Effector memory CD8-positive, alpha-beta T cell (primary cell): Measurements from ENCODE around the gene NFIL3.

Experiments used
- ATAC-seq: fragments of 150-1000 bp; cut with Tn5 transposase; replicated peaks from 2 replicates; pipeline ENCODE4 v1.10.0; 2021; ENCODE audit warnings: mild to moderate bottlenecking, moderate library complexity
- DNase-seq, 3 experiments: peaks; one replicate each; pipeline ENCODE4 v3.0.0; 2021
- H3K27ac Mint-ChIP-seq, 2 donors: one replicate each; pipeline ENCODE4 v1.8.0; 2022; ENCODE audit warnings: mild to moderate bottlenecking in 2 of 2, mixed read lengths in 2 of 2, moderate library complexity in 2 of 2
- H3K27me3 Mint-ChIP-seq, 2 donors: one replicate each; pipeline ENCODE4 v1.8.0; 2022; ENCODE audit warnings: mixed read lengths in 2 of 2
- H3K36me3 Mint-ChIP-seq: one replicate; pipeline ENCODE4 v1.8.0; 2022; ENCODE audit warnings: mild to moderate bottlenecking, moderate library complexity, mixed read lengths; ENCODE audit not compliant: insufficient read depth
- H3K4me1 Mint-ChIP-seq, 2 donors: one replicate each; pipeline ENCODE4 v1.8.0; 2022; ENCODE audit warnings: low read depth in 2 of 2, mixed read lengths in 2 of 2
- H3K4me3 Mint-ChIP-seq, 2 donors: one replicate each; pipeline ENCODE4 v1.8.0; 2022; ENCODE audit warnings: mild to moderate bottlenecking in 2 of 2, mixed read lengths in 2 of 2, moderate library complexity in 2 of 2
- H3K9me3 Mint-ChIP-seq, 2 donors: one replicate each; pipeline ENCODE4 v1.8.0; 2022; ENCODE audit warnings: mixed read lengths in 2 of 2

The NFIL3 gene

DNA sequence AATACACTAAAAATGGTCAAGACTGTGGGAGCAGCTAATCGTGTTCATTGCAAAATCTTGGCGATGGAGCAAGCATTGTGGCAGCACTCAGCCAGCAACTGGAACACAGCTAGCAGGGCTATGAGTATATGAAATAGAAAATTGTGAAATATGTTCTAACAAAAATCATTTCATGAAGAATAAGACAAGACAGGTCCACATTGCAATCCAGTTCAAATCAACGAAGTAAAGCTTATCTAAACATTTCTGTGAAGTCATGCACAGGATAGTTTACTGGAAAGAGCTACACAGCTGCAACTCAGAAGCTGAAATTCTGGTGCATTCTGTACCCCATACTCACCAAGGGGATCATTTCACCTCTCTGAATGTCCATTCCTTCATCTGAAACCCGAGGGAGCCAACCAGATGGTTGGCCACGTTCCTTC, 5.3 kb upstream of the NFIL3 start:
- no peaks in the 10 kb centered on the region for H3K27me3 Mint-ChIP-seq
- H3K4me1 Mint-ChIP-seq, result peaks cover 17 to 20% of the 10 kb centered on the region in 2 donors
- no peaks in the 10 kb centered on the region for H3K9me3 Mint-ChIP-seq
- DNase-seq (no peak), ATAC-seq (no peak)
- no peak overlapping the region for H3K4me3 Mint-ChIP-seq
- H3K27ac Mint-ChIP-seq, result no peak overlapping the region
- H3K36me3 Mint-ChIP-seq, result peaks cover 9% of the 10 kb centered on the region

DNA sequence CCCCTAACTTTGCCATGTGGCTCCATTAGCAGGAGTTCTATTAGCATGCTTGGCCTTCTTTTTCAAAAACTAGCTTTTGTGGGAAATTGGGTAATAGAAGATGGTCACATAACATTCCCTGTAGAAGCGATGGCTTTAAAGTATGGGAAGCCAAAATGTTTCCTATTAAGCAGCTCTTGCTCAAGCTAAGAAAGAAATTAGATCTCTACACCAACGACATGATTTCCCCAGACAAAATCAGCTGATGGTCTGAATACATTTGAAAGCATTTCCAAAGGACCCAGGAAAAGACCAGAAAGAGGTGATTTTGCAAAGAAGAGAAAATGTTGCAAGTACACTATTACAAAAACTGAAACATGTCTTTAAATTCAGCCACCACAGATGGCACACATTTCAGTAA, 4.8 kb upstream of the NFIL3 start:
- DNase-seq (no peak), ATAC-seq (no peak)
- Mint-ChIP-seq H3K4me1 (peaks cover 17 to 20% of the 10 kb centered on the region in 2 donors), H3K27me3 (no peaks in the 10 kb centered on the region), H3K36me3 (peaks cover 9% of the 10 kb centered on the region), H3K9me3 (no peaks in the 10 kb centered on the region), H3K27ac (no peak overlapping the region), H3K4me3 (no peak overlapping the region)

DNA sequence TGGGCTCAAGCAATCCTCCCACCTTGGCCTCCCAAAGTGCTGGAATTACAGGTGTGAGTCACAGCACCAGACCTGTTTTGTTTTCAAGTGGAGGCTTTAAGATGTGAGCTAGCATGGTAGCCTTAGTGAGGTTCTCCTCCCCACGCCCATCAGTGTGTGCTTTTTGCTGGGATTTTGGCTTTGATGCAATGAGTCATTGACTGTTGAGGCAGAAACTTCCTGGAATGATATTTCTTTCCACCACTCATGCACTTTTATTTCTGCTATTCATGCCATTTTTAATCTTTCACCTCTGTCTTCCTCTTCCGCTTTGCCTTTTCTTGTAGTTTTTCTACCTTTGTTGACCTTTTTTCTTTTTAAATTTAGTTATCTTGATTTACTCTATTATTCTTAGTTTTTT, 4.2 kb upstream of the NFIL3 start:
- Mint-ChIP-seq H3K4me1 (peaks cover 21 to 24% of the 10 kb centered on the region in 2 donors), H3K27me3 (no peaks in the 10 kb centered on the region), H3K4me3 (no peak overlapping the region), H3K27ac (no peak overlapping the region), H3K9me3 (no peaks in the 10 kb centered on the region), H3K36me3 (peaks cover 14% of the 10 kb centered on the region)
- ATAC-seq (no peak), DNase-seq (no peak)

DNA sequence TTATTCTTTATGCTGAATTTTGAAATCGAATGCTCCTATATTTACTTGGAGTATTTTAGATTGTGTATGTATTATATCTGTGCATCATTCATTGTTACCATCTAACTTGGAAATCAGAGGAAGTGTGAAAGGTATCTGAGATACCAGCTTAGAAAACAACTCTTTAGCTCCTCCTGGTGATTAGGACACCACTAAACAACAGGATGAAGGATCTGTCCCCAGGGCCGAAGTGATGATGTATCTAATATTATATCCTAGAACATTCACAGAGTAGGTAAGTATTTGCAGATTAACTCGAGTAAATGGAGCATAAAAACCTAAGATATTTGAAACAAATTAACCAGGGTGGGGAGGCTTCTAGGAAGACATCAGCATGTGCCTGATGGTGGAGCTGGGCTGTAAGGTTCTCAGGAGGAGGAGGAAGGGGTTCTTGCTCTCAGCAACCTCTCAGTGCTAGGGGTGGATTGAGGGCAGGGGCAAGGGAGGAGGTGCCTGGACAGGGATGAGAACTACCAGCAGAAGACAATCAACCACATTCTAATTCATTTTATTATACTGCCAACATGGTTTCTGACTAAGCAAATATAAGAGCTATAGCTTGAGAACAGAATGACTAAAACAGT, 2.6 kb upstream of the NFIL3 start:
- peak overlapping the region in 1 of 2 donors; percentile 96 for H3K27ac Mint-ChIP-seq
- ATAC-seq (no peak), DNase-seq (no peak)
- H3K4me1 Mint-ChIP-seq, result peaks cover 35 to 38% of the 10 kb centered on the region in 2 donors
- peaks cover 6 to 9% of the 10 kb centered on the region in 2 donors for H3K27me3 Mint-ChIP-seq
- peaks cover 16% of the 10 kb centered on the region for H3K36me3 Mint-ChIP-seq
- H3K9me3 Mint-ChIP-seq, result no peaks in the 10 kb centered on the region
- H3K4me3 Mint-ChIP-seq, result peak overlapping the region; percentile 95 to 98

DNA sequence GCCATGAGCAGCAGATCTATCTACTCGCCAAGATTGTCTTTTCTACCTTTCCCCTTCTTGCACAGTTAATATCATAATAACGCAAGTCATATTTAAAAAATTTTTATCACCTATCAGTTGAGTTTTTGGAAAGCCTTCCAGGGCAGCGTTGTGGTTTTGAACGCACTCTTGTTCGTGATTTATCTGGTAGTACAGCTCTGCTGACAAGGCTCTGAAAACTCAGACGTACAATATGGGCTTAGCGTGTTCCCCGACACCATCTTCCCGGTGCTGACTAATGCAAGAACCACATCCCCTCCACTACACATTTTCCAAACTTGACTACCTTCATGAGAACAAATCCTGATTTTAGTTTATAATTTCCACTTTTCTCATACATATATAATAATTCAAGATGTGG, 1.6 kb upstream of the NFIL3 start:
- ATAC-seq, result no peak
- H3K4me1 Mint-ChIP-seq, result peaks cover 37 to 42% of the 10 kb centered on the region in 2 donors
- H3K27ac Mint-ChIP-seq, result peak overlapping the region; percentile 88 to 96
- no peaks in the 10 kb centered on the region for H3K9me3 Mint-ChIP-seq
- H3K27me3 Mint-ChIP-seq, result peaks cover 11 to 14% of the 10 kb centered on the region in 2 donors
- peaks cover 16% of the 10 kb centered on the region for H3K36me3 Mint-ChIP-seq
- peak overlapping the region; percentile 95 to 98 for H3K4me3 Mint-ChIP-seq
- no peak for DNase-seq

DNA sequence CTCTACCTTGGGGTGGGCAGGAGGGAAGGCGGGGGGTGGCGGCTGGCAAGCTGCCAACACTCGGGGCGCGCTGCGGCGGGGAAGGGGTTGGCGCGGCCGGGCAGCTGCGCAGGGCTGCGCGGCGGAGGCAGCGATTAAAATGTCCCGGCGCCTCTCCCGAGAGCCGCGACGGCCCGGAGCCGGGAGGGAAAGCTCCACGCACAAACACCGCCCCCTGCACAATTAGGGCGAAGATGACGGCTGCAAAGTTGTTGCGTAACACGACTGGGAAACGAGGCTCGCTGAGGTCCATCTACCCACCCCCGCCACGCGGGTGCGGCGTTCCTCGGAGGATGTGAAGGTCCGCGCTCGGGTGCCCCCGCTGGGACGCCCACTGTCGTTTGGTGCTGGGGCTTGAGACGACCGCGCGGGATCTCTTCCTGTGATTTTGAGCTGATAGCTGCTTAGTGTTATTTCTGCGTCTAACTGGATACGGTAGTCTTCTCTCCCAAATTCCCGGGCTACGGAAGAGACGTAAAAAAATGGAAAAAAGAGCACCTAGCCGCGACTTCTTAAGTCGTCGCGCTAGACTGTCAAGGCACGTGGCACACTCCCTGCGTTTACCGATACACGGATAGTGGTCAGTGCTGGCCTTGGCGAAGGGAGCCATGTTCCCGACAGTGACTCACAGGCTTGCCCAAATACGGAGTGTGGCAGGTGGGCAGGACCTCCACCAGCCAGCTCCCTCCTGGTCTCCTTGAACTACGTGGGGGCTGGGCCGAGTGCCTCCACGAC, 958 bp upstream of the NFIL3 start:
- Mint-ChIP-seq H3K27me3 (peaks cover 12 to 18% of the 10 kb centered on the region in 2 donors), H3K36me3 (peaks cover 16% of the 10 kb centered on the region), H3K27ac (peak overlapping the region; percentile 88 to 96), H3K4me1 (peaks cover 37 to 43% of the 10 kb centered on the region in 2 donors), H3K4me3 (peak overlapping the region; percentile 95 to 98), H3K9me3 (no peaks in the 10 kb centered on the region)
- DNase-seq (peak; percentile 54 to 57 (median 55)), ATAC-seq (peak; percentile 40)

DNA sequence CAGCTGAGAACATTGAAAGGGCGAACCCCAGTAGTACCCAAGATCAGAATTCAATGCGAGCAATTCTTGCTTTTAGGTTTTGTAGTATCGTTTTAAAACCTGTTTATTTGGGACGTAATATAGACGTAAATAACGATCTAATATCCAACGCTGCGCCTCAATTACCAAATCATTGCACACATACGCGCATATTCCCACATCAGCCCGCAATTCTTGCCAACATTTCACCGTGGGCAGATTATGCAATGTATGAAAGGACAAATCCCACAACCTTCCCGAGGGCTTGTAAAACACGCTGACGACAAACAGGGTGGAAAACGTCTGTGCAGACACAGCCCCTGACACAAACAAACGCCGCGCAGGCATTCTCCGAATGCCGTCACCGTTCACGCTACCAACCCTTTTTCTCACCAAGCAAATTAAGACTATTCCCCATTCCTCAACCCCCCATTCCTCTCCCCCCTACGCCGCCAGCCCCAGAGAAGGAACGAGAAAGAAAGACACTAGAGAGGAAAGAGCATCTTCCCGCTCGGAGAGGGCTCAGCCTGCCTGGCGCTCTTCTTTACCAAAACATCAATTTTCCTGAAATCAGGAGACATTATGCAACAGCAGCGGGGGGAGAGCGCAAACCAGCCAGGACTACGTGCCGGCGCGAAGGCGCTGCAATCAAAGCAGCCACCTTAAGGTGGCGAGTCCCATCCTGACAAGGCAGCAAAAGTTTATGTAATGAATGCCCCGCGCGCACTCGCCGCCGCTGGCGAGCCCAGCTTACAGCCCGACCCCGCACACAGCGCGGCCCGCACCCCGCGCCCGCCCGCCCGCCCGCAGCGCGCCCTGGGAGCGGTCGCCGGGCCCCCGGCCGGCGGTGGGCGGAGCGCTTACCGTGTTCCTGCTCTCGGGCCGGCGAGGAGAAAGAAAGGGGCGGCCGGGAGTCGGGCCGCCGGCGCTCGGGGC, 597 bp downstream of the NFIL3 start:
- peaks cover 12 to 18% of the 10 kb centered on the region in 2 donors for H3K27me3 Mint-ChIP-seq
- H3K27ac Mint-ChIP-seq, result peak overlapping the region; percentile 84 to 97
- peak; percentile 52 for ATAC-seq
- peaks cover 16% of the 10 kb centered on the region for H3K36me3 Mint-ChIP-seq
- no peaks in the 10 kb centered on the region for H3K9me3 Mint-ChIP-seq
- peaks cover 37 to 43% of the 10 kb centered on the region in 2 donors for H3K4me1 Mint-ChIP-seq
- peak overlapping the region; percentile 95 to 98 for H3K4me3 Mint-ChIP-seq
- peak; percentile 46 to 59 (median 52) for DNase-seq

DNA sequence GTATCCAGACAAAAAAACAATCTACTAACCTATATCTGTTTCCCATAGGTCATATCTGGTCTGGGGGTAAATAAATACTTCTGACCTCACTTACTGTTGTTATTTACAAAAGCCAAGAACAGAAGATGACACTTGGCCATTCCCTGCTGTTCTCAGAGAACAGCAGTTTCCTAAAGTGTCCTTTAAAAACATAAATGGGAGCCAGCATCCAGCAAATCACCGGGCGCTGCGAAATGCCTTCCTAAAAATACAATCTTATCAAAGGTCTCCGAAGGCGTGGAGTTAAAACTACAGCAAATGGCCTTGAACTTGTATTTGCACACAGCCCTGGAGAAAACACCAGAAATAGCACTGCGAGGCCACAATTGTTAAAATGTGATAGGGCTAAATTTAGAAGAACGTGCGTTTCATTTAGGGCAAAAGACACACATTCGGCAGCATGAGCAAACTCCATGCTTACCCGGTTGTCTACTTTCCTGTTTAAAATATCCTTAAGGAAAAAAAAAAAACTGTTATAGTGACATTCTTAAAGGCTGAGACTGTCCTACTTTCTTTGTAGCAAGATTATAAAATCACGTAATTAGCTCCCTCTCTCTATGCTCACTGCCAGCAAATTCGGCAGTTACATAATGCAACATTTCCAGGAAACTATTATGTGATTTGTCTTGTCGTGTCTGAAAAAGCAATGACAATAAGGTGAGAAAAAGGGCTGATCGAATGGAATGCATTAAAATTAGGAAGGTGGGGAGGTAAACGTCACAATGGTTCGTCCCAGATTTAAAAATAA, 1.5 kb downstream of the NFIL3 start:
- Mint-ChIP-seq H3K9me3 (no peaks in the 10 kb centered on the region), H3K4me3 (peak overlapping the region; percentile 95 to 98), H3K36me3 (peaks cover 16% of the 10 kb centered on the region), H3K27me3 (peaks cover 12 to 18% of the 10 kb centered on the region in 2 donors), H3K4me1 (peaks cover 37 to 43% of the 10 kb centered on the region in 2 donors), H3K27ac (peak overlapping the region; percentile 84 to 97)
- ATAC-seq (no peak), DNase-seq (no peak)

DNA sequence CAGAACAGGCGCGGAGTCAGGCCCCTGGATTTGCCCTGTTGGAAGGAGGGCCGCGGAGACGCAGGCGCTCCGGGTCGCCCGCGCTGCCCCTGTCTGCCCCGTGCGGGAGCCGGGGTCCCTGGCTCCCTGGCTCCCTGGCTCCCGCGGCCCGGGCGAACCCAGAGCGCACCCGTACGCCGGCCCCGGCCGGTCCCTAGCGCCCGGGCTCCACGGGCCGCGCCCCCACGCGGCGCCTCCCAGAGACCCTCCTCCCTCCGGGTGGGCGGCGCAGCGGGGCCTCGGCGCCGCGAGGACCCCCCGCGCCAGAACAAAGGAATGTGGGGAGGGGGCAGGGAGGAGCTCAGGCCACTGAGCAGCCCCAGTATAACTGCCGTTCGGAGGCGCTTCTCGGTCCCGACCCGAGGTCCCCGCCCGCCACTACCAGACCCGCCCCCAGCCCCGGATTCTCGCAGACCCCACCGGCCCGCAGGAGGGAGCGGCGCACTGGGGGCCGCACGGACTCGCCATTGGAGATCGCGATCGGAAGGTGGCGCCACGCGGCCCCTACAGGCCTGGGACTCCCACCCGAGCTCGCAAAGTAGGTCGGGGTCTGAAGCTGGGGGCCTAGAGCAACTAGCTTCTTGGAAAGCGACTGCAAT, 2.4 kb downstream of the NFIL3 start:
- peaks cover 12 to 18% of the 10 kb centered on the region in 2 donors for H3K27me3 Mint-ChIP-seq
- no peaks in the 10 kb centered on the region for H3K9me3 Mint-ChIP-seq
- ATAC-seq (no peak), DNase-seq (no peak)
- H3K4me3 Mint-ChIP-seq, result peak overlapping the region; percentile 95 to 98
- H3K27ac Mint-ChIP-seq, result no peak overlapping the region
- peaks cover 16% of the 10 kb centered on the region for H3K36me3 Mint-ChIP-seq
- peaks cover 37 to 41% of the 10 kb centered on the region in 2 donors for H3K4me1 Mint-ChIP-seq

DNA sequence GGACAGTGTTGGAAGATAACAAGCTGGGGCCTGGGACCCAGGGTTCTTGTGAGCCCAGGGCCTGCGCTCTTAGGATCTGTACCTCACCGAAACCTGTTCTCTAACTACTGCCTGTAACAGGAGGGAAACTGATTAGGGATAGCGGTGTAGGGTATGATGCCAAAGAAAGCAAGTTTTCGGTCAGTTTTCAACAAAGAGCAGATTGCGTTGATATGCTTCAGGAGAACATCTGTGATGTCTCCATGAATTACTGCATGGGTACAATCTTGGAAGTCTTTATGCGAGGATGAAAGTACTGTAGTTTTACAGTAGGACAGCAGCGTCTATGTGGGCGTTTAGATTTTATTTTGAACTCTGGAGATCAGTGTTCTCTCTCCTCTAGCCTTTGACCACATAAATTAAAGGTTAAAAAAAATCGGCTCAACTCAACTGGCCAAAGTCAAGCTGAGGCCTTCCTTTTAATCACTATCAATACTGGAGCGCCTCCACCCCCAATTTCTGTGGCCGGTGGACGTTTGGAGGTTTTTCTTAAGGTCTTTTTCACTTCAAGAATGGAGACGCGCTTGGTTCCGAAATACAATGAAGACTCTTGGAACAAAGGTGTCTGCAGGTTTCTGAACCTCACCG, 3.0 kb downstream of the NFIL3 start:
- H3K27ac Mint-ChIP-seq, result no peak overlapping the region
- peaks cover 12 to 18% of the 10 kb centered on the region in 2 donors for H3K27me3 Mint-ChIP-seq
- no peak overlapping the region for H3K4me3 Mint-ChIP-seq
- H3K36me3 Mint-ChIP-seq, result peaks cover 16% of the 10 kb centered on the region
- DNase-seq (no peak), ATAC-seq (no peak)
- peaks cover 34 to 36% of the 10 kb centered on the region in 2 donors for H3K4me1 Mint-ChIP-seq
- H3K9me3 Mint-ChIP-seq, result no peaks in the 10 kb centered on the region

DNA sequence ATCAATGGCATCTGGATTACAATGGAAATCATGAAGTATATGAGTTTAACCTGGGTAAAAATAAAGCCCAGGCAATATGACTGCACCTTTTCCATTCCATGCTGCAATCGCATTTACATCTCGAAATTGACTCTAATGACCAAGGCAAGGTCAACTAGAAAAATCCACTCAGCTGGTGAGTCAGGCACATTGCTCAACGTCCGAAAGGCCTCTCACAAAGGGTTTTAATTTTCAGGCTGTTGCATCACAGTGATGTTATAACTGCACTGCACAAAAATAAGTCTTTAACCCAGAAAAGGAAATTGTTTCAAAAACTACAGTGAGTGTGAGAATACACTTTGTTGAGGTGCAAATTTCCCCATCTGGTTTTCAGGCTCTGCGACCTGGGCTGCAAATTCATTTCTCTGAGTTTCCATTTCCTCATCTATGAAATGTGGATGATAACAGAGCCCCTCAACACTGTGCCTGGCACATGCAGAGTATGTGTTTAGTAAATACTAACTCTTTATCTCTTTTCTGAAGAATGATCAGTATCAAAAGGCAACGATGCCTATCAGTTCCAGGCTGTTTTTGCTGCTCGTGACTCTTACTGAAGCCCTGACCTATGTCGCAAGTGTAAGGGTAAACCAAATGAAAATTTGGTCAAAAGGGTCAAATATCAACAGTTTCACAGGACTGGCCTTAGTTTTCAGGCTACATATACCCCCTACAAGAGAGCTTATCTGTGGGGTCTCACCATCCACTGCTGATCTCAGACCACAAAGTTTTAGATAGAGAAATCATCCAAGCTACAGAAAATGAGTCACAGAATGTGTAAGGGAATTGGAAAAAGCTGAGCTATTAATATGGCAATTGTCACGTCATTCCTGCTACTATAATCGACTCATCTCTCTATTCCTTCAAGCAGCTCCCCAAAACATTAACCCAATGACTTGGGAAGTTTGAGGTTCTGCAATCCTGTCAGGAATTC, 4.1 kb downstream of the NFIL3 start:
- ATAC-seq (no peak), DNase-seq (no peak)
- no peak overlapping the region for H3K27ac Mint-ChIP-seq
- H3K36me3 Mint-ChIP-seq, result peaks cover 10% of the 10 kb centered on the region
- peaks cover 12 to 18% of the 10 kb centered on the region in 2 donors for H3K27me3 Mint-ChIP-seq
- no peak overlapping the region for H3K4me3 Mint-ChIP-seq
- H3K9me3 Mint-ChIP-seq, result no peaks in the 10 kb centered on the region
- peaks cover 23 to 29% of the 10 kb centered on the region in 2 donors for H3K4me1 Mint-ChIP-seq
